ENCODE results near the gene ZSWIM1. TPM values are rescaled to one million over a fixed set of nuclear protein-coding genes. Genes with fewer than 3 reads are reported as not detected.

ZSWIM1 gene
- total and polyA plus RNA-seq, 2 of the 4 experiments (the other 2 are of a cell fraction) = 4.2 to 10.0 TPM

DNA sequence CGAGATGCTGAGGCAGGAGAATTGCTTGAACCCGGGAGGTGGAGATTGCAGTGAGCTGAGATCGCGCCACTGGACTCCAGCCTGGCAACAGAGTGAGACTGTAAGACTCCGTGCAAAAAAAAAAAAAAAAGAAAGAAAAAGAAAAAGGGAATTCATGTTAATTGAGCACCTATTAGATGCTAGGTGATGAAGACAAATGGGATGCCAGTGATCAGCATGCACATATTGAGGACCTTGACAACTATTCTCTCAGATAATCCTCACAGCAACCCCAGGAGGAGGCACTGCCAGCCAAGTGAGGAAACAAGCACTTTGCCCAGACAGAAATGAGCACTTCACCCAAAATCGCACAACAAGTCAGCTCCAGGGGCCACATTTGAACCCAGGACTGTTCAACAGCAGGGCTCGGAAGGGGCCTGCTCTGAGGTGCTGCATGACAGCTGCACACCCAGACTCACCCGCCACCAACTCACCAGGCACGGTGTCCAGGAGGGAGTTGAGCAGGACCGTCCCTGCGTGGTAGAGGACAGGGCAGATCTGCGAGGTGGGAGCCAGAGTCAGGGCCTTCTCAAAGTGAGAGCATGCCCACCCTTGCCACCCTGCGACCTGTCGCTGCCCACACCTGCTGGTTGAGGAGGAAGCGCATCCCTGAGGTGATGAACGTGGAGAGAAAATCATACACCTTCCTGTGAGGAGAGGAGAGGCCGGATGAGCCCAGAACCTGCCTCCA, 26.4 kb downstream of the ZSWIM1 start (continued):
- TF ChIP-seq CHD1 (IDR thresholded peaks at IDR 0.05; ENCODE audit: low read depth, low read length) = no peak

DNA sequence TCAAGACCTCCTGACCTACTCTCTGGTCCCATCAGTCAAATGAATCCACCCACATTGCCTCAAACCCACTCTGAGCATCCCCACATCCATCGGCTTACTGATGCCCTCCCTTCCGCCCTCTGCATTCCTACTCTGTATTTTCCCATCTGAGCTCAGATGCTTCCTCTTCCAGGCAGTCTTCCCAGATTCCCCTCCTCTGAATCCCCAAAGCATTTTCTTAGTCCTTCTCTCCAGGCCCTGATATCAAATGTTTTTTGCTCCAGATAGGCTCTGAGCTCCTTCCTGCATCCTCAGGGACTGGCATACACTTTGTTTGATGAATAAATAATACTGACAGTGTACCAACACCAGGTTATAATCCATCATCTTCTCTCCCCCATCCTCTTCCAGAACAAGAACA, 27.1 kb downstream of the ZSWIM1 start:
- H3K23ac ChIP-seq (ENCODE audit: low read depth, low read length) = no peak overlapping the region
- no peak overlapping the region for H4K8ac ChIP-seq (ENCODE audit: low read depth in 2 of 2, low read length in 2 of 2)
- H2AFZ ChIP-seq (replicated peaks; ENCODE audit: low read length, poor library complexity) = no peak overlapping the region
- H3K79me1 ChIP-seq (ENCODE audit: low read depth in 1 of 2, low read length in 2 of 2) = peaks cover 5 to 26% of the 10 kb centered on the region in 2 experiments; a peak in 3 of 4 replicates
- H3K14ac ChIP-seq (replicated peaks; ENCODE audit: low read depth, low read length) = no peak overlapping the region
- peaks cover 30% of the 10 kb centered on the region; the same call in 1 of the 2 replicates for H3K36me3 ChIP-seq (ENCODE audit: control insufficient read depth, insufficient read depth, low read length)
- no peak overlapping the region for H3K9ac ChIP-seq (ENCODE audit: low read depth, low read length)
- H3K18ac ChIP-seq (ENCODE audit: low read depth, low read length) = no peak overlapping the region
- BruUV-seq (replicated peaks) = no TSS peak
- H3K9me1 ChIP-seq (ENCODE audit: insufficient read depth, low read length) = peaks cover 27% of the 10 kb centered on the region
- in situ Hi-C loops (cut with MboI; ENCODE audit: low sequenced_read_pairs) = loop anchor here (25.0 kb wide), 1 partner anchor 571 kb away; the partner anchor contains the start of gene SDC4
- H3K9me3 ChIP-seq (ENCODE audit: control insufficient read depth, insufficient read depth, low read length) = no peaks in the 10 kb centered on the region
- H3K4ac ChIP-seq (ENCODE audit: low read depth, low read length) = no peak overlapping the region
- no peak overlapping the region for H2BK20ac ChIP-seq (ENCODE audit: low read depth, low read length)
- 93% methylated on average over 2 of the region's 2 CpGs; no CpG with 5 or more reads in 1 of the 2 experiments for WGBS, 2 experiments (ENCODE audit: extremely low coverage in 2 of 2, insufficient read length in 1 of 2)
- H3K4me1 ChIP-seq (ENCODE audit: control insufficient read depth, insufficient read depth, low read length) = peaks cover 16% of the 10 kb centered on the region
- no peak overlapping the region for H3K4me2 ChIP-seq (ENCODE audit: low read depth, low read length)
- no peak for ATAC-seq (ENCODE audit: low read depth)
- no peak overlapping the region for H3K27ac ChIP-seq (ENCODE audit: insufficient read depth, low read length)
- no peak overlapping the region for H3K4me3 ChIP-seq (ENCODE audit: insufficient read depth, low read depth, low read length)
- peak overlapping the region; percentile 5 for H2AK9ac ChIP-seq (replicated peaks; ENCODE audit: low read depth, low read length, poor library complexity)
- no peak overlapping the region for H2BK15ac ChIP-seq (ENCODE audit: low read depth, low read length)
- CTCF ChIA-PET = no interaction called here
- no peak for TF ChIP-seq CHD1 (IDR thresholded peaks at IDR 0.05; ENCODE audit: low read depth, low read length)
- TF ChIP-seq RAD21 (IDR thresholded peaks at IDR 0.05; ENCODE audit: low read length) = no peak
- no peak for TF ChIP-seq BHLHE40 (IDR thresholded peaks at IDR 0.05; ENCODE audit: low read depth, low read length)
- no peak for TF ChIP-seq SMC3 (IDR thresholded peaks at IDR 0.05; ENCODE audit: low read depth, low read length)
- no peak for TF ChIP-seq RFX5 (IDR thresholded peaks at IDR 0.05; ENCODE audit: low read depth, low read length)
- no peak for TF ChIP-seq MAFK (IDR thresholded peaks at IDR 0.05; ENCODE audit: low read depth, low read length)
- no peak for TF ChIP-seq MAZ (IDR thresholded peaks at IDR 0.05; ENCODE audit: borderline replicate concordance, low read depth, low read length)
- TF ChIP-seq MXI1 (IDR thresholded peaks at IDR 0.05; ENCODE audit: borderline replicate concordance, low read depth, low read length) = no peak
- TF ChIP-seq, protein P1, sequence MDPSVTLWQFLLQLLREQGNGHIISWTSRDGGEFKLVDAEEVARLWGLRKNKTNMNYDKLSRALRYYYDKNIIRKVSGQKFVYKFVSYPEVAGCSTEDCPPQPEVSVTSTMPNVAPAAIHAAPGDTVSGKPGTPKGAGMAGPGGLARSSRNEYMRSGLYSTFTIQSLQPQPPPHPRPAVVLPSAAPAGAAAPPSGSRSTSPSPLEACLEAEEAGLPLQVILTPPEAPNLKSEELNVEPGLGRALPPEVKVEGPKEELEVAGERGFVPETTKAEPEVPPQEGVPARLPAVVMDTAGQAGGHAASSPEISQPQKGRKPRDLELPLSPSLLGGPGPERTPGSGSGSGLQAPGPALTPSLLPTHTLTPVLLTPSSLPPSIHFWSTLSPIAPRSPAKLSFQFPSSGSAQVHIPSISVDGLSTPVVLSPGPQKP (IDR thresholded peaks at IDR 0.05; ENCODE audit: borderline replicate concordance, low read depth, low read length) = no peak
- no peak for TF ChIP-seq RCOR1 (IDR thresholded peaks at IDR 0.05; ENCODE audit: insufficient replicate concordance, low read length)
- TF ChIP-seq, protein P2, sequence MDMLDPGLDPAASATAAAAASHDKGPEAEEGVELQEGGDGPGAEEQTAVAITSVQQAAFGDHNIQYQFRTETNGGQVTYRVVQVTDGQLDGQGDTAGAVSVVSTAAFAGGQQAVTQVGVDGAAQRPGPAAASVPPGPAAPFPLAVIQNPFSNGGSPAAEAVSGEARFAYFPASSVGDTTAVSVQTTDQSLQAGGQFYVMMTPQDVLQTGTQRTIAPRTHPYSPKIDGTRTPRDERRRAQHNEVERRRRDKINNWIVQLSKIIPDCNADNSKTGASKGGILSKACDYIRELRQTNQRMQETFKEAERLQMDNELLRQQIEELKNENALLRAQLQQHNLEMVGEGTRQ (IDR thresholded peaks at IDR 0.05; ENCODE audit: low read depth, low read length) = no peak
- H2AK5ac ChIP-seq (ENCODE audit: low read depth, low read length) = no peak overlapping the region
- no peaks in the 10 kb centered on the region for H3K27me3 ChIP-seq (ENCODE audit: control insufficient read depth, insufficient read depth, low read length)
- H2BK120ac ChIP-seq (ENCODE audit: low read depth, low read length) = no peak overlapping the region
- intact Hi-C loops (cut with micrococcal nuclease) = no loop called here
- H3K56ac ChIP-seq (ENCODE audit: extremely low read depth, insufficient read depth, low read length) = no peak overlapping the region
- peaks cover 5% of the 10 kb centered on the region; the same call in 1 of the 2 replicates for H4K20me1 ChIP-seq (ENCODE audit: insufficient read depth, low read length)
- H4K91ac ChIP-seq (ENCODE audit: insufficient read depth, low read depth, low read length) = no peak overlapping the region
- H2BK5ac ChIP-seq (ENCODE audit: low read depth, low read length, poor library complexity, severe bottlenecking) = no peak overlapping the region
- DNase-seq = no peak
- POLR2A ChIA-PET (ENCODE audit: unreplicated experiment) = no interaction called here
- dilution Hi-C loops (cut with HindIII; ENCODE audit: low sequenced_read_pairs, unreplicated experiment) = no loop called here
- no peak overlapping the region for H4K5ac ChIP-seq (ENCODE audit: low read depth, low read length)
